HEK293T (cell line): ENCODE data around the gene NDUFS4.

Experiments
- ARNT ChIP-seq: fragments of 450-650 bp; IDR thresholded peaks from 2 replicates; pipeline ENCODE4 v1.6.1; 2017; ENCODE audit warnings: mild to moderate bottlenecking
- BHLHE40 ChIP-seq: fragments of 450-650 bp; IDR thresholded peaks from 2 replicates; pipeline ENCODE4 v1.6.1; 2016; ENCODE audit warnings: mild to moderate bottlenecking, moderate library complexity, borderline replicate concordance
- CTBP1 ChIP-seq: fragments of 450-650 bp; IDR thresholded peaks from 2 replicates; pipeline ENCODE4 v1.6.1; 2016; ENCODE audit warnings: borderline replicate concordance
- ELF4 ChIP-seq: fragments of 450-650 bp; IDR thresholded peaks from 2 replicates; pipeline ENCODE4 v1.6.1; 2017; ENCODE audit warnings: antibody characterized with exemption
- FOXA1 ChIP-seq: fragments of 450-650 bp; IDR thresholded peaks from 2 replicates; pipeline ENCODE4 v1.6.1; 2016; ENCODE audit warnings: mild to moderate bottlenecking
- FOXK2 ChIP-seq: fragments of 450-650 bp; IDR thresholded peaks from 2 replicates; pipeline ENCODE4 v1.6.1; 2016; ENCODE audit warnings: mild to moderate bottlenecking
- HDGF ChIP-seq: fragments of 450-650 bp; IDR thresholded peaks from 2 replicates; pipeline ENCODE4 v1.6.1; 2017; ENCODE audit warnings: antibody characterized with exemption, borderline replicate concordance
- NFRKB ChIP-seq: fragments of 450-650 bp; IDR thresholded peaks from 2 replicates; pipeline ENCODE4 v1.6.1; 2016; ENCODE audit warnings: mild to moderate bottlenecking, moderate library complexity
- PKNOX1 ChIP-seq: fragments of 450-650 bp; IDR thresholded peaks from 2 replicates; pipeline ENCODE4 v1.6.1; 2016
- SP1 ChIP-seq: fragments of 450-650 bp; IDR thresholded peaks from 2 replicates; pipeline ENCODE4 v1.6.1; 2017
- TARDBP ChIP-seq: fragments of 450-650 bp; IDR thresholded peaks from 2 replicates; pipeline ENCODE4 v1.6.1; 2016
- ZNF384 ChIP-seq: fragments of 450-650 bp; IDR thresholded peaks from 2 replicates; pipeline ENCODE4 v1.6.1; 2016

GRCh38 chr5:53594419-53594818, 34.0 kb downstream of the NDUFS4 start:
- TF ChIP-seq ARNT (no peak), BHLHE40 (no peak), FOXK2 (no peak), FOXA1 (no peak), SP1 (no peak), ZNF384 (no peak), NFRKB (no peak), CTBP1 (no peak), TARDBP (no peak), ELF4 (no peak), PKNOX1 (no peak), HDGF (no peak)
